Fibroblast of pulmonary artery (primary cell): ENCODE measurements around the gene ZBP1.

ENCODE experiments used
- DNase-seq: peaks from one replicate; pipeline ENCODE4 v3.0.0-alpha.2; 2010; ENCODE audit warnings: low read depth
- H3K4me3 ChIP-seq: replicated peaks from 2 replicates; pipeline ENCODE4 v1.5.1; 2011; ENCODE audit warnings: low read depth, mild to moderate bottlenecking, control low read depth, low read length, moderate library complexity
- CTCF ChIP-seq: IDR thresholded peaks from 2 replicates; pipeline ENCODE4 v1.5.1; 2011; ENCODE audit warnings: mild to moderate bottlenecking, control low read depth, low read length, inconsistent platforms; ENCODE audit errors: missing control alignments

Gene ZBP1

DNA sequence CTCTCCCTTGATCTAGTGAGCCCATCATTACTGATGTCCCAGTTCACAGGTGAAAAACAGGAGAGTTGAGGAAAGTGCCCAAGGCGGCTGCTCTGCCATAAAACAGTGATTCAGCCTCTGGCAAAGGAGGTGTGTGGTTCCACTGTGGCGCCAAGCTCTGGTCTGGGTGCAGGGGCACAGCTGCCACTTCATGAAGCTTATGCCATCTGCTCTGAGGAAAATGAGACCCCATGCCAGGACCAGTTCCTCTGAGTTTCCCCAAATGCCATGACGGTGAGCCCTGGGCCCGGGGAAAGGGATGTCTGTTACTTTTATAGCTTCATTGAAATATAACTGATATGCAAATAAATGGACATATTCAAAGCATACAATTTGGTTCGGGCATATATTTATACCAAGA, 33.7 kb upstream of the ZBP1 start:
- TF ChIP-seq CTCF, result no peak
- H3K4me3 ChIP-seq, result no peak overlapping the region
- DNase-seq, result no peak

- no peak for DNase-seq
- TF ChIP-seq CTCF, result no peak
- no peak overlapping the region for H3K4me3 ChIP-seq
These were observed 33.3 kb upstream of the ZBP1 start for GRCh38 chr20:57653546-57653900.

GRCh38 chr20:57652606-57653545, 32.6 kb upstream of the ZBP1 start:
- TF ChIP-seq CTCF, result no peak
- DNase-seq, result no peak
- no peak overlapping the region for H3K4me3 ChIP-seq

DNA sequence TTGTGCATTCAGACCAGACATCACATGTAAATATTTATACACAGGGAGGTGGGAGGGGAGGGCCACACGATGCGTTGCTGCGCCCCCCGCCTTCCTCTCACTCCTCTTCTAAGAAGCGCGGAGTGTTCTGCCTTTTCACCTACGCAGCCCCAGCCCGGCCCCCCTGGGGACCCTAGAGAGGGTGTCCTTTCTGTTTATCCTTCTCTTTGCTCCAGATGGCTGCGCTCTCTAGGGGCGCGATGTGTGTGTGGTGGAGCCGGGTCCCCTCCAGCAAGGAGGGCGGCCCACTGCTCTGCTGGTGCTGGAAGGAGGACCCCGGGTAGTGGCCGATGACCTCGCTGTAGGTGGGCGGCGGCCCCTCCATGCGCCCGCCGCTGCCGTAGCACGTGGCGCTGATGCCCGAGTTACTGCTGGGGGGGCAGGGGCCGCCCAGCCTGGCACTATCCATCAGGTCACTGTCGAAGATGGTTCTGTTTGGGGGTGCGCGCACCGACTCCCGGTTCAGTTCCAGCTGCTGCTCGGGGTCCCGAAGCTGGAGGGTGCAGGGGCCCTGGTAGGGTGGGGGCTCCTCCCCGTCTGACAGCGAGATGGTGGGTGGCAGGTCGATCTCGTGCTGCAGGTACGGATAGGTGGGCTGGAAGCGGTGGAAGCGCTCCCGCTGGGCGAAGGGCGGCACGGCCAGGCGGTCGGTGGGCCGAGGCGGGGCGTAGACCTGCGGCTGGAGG, 31.8 kb upstream of the ZBP1 start:
- DNase-seq, result no peak

DNA sequence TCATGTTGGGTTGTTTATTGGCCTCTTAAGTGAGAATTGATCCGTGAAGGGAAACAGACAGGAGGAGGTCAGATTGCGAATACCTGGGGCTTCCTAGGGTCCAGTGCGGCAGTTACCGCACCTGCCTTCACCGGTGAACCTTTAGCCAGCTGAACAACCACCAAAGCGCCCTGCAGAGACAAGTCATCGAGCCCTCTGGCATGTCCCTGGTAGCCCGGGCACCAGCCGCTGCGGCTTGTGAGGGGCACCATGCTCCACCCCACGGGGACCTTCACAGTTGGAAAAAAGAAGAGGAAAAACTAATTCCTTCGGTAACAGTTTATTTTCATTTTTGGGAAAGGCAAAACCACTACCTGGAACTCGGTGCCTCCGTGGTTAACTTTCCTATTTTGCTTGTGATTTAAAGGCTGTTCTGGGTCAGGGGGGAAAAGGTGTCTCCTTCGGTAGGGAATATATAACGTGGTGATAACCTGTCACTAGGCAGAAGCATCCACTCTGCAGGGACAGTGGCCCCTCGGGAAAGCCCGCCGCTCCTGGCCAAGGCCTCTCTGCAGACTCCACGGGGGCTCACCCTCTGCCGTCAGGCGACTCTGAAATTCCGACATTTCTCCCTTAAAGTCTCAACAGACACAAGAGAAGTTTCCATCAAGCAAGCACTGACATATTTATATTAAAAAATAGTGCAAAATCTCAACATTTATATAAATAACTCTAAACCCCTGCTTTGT, 30.7 kb upstream of the ZBP1 start:
- H3K4me3 ChIP-seq, result no peak overlapping the region
- TF ChIP-seq CTCF, result no peak
- no peak for DNase-seq

More for the DNA sequence above, 31.8 kb upstream of the ZBP1 start:
- H3K4me3 ChIP-seq, result no peak overlapping the region
- no peak for TF ChIP-seq CTCF

GRCh38 chr20:57650266-57650665, 30.0 kb upstream of the ZBP1 start:
- no peak for DNase-seq
- no peak for TF ChIP-seq CTCF
- H3K4me3 ChIP-seq, result no peak overlapping the region
